Measurements from ENCODE around the gene UBLCP1.

DNA sequence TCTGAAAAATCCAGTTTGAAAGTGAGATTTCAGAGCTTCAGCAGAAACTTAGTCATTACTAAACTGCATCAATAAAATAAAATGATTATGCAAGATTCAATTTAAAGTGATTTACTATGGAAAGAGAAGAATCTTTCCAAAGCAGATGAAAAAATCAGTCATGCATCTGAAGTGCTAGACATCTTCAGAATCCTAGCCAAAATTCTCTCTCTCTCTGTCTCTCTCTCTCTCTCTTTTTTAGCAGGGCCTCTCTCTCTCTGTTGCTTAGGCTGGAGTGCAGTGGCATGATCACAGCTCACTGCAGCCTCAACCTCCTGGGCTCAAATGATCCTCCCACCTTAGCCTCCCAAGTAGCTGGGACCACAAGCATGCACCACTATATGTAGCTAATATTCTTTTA is 18.2 kb upstream of the UBLCP1 start:
- TF ChIP-seq, protein P1, sequence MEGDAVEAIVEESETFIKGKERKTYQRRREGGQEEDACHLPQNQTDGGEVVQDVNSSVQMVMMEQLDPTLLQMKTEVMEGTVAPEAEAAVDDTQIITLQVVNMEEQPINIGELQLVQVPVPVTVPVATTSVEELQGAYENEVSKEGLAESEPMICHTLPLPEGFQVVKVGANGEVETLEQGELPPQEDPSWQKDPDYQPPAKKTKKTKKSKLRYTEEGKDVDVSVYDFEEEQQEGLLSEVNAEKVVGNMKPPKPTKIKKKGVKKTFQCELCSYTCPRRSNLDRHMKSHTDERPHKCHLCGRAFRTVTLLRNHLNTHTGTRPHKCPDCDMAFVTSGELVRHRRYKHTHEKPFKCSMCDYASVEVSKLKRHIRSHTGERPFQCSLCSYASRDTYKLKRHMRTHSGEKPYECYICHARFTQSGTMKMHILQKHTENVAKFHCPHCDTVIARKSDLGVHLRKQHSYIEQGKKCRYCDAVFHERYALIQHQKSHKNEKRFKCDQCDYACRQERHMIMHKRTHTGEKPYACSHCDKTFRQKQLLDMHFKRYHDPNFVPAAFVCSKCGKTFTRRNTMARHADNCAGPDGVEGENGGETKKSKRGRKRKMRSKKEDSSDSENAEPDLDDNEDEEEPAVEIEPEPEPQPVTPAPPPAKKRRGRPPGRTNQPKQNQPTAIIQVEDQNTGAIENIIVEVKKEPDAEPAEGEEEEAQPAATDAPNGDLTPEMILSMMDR (IDR thresholded peaks at IDR 0.05), result no peak
- TF ChIP-seq POLR2A (IDR thresholded peaks at IDR 0.05), result no peak
